T-cell (primary cell): ENCODE measurements around the gene BET1. TPM values are rescaled to one million over a fixed set of nuclear protein-coding genes. Genes with fewer than 3 reads are reported as not detected.
"Not testable (repeated sequence)": the region's sequence is repeated elsewhere in the genome, so short reads cannot be mapped to it uniquely, and the experiment has no call there.

ENCODE experiments used
- ATAC-seq, 4 experiments: fragments of 200-7000 bp in 3 of 4; fragments of 150-1000 bp in 1 of 4; cut with Tn5 transposase; replicated peaks in 1 of 4; 1 replicate in 3 of 4; 2 replicates in 1 of 4; pipeline ENCODE4 v1.10.0; 2021; ENCODE audit warnings: moderate library complexity in 3 of 4, mild to moderate bottlenecking in 2 of 4, moderate number of reproducible peaks in 1 of 4
- CTCF ChIA-PET, 2 donors: fragments of 300-600 bp; sonication (Branson Sonifier 250); formaldehyde crosslinking; loops; one replicate each; lab custom pipeline; 2022; ENCODE audit warnings: antibody characterized with exemption in 2 of 2; lab: Charles Lee
- POLR2A ChIA-PET, 2 donors: fragments of 300-600 bp; sonication (Branson Sonifier 250); formaldehyde crosslinking; loops; one replicate each; lab custom pipeline; 2022; ENCODE audit warnings: antibody characterized with exemption in 2 of 2; lab: Charles Lee
- DNase-seq, 35 experiments: peaks; one replicate each; pipeline versions ENCODE4 v3.0.0 to v3.0.0-alpha.2; 2013 to 2023
- H3K27ac ChIP-seq: one replicate; pipeline ENCODE4 v1.5.1; 2013; ENCODE audit warnings: low read length
- H3K27me3 ChIP-seq, 2 experiments: replicated peaks in 1 of 2; 1 replicate in 1 of 2; 2 replicates in 1 of 2; pipeline versions ENCODE4 v1.6.1 to v1.7.0; 2013; ENCODE audit warnings: low read length in 1 of 2, mixed read lengths in 1 of 2; ENCODE audit not compliant: control insufficient read depth in 2 of 2, insufficient read depth in 2 of 2; ENCODE audit errors: extremely low read depth in 1 of 2
- H3K36me3 ChIP-seq, 2 donors: 1 replicate in 1 of 2; 2 replicates in 1 of 2; pipeline versions ENCODE4 v1.6.1 to v1.7.0; 2013; ENCODE audit warnings: low read length in 1 of 2; ENCODE audit not compliant: control insufficient read depth in 2 of 2, insufficient read depth in 1 of 2; ENCODE audit errors: extremely low read depth in 1 of 2
- H3K4me1 ChIP-seq, 2 experiments: 1 replicate in 1 of 2; 2 replicates in 1 of 2; pipeline versions ENCODE4 v1.6.1 to v1.7.0; 2013; ENCODE audit warnings: low read length in 2 of 2, mixed read lengths in 1 of 2; ENCODE audit not compliant: insufficient read depth in 2 of 2, control insufficient read depth in 1 of 2; ENCODE audit errors: extremely low read depth in 1 of 2
- H3K4me3 ChIP-seq, 2 donors: 1 replicate in 1 of 2; 2 replicates in 1 of 2; pipeline versions ENCODE4 v1.5.1 to v1.7.0; 2013; ENCODE audit warnings: mild to moderate bottlenecking in 2 of 2, low read length in 1 of 2, moderate library complexity in 1 of 2; ENCODE audit not compliant: control insufficient read depth in 1 of 2; ENCODE audit errors: extremely low read depth in 1 of 2
- H3K9me3 ChIP-seq: 2 replicates; pipeline ENCODE4 v1.7.0; 2013
- H3K27ac Mint-ChIP-seq, 2 donors: one replicate each; pipeline ENCODE4 v1.8.0; 2020 to 2021; ENCODE audit warnings: mild to moderate bottlenecking in 2 of 2, mixed read lengths in 2 of 2
- H3K27me3 Mint-ChIP-seq, 2 donors: one replicate each; pipeline ENCODE4 v1.8.0; 2021 to 2022; ENCODE audit warnings: mixed read lengths in 2 of 2
- H3K36me3 Mint-ChIP-seq: one replicate; pipeline ENCODE4 v1.8.0; 2021; ENCODE audit warnings: mixed read lengths
- H3K4me1 Mint-ChIP-seq, 3 donors: one replicate each; pipeline ENCODE4 v1.8.0; 2020 to 2022; ENCODE audit warnings: mixed read lengths in 3 of 3, mild to moderate bottlenecking in 1 of 3
- H3K4me3 Mint-ChIP-seq, 3 donors: one replicate each; pipeline ENCODE4 v1.8.0; 2020 to 2022; ENCODE audit warnings: mild to moderate bottlenecking in 3 of 3, mixed read lengths in 3 of 3, moderate library complexity in 3 of 3
- H3K9me3 Mint-ChIP-seq, 3 donors: one replicate each; pipeline ENCODE4 v1.8.0; 2020 to 2022; ENCODE audit warnings: mixed read lengths in 3 of 3
- WGBS: methylation state at CpG from one replicate; pipeline ENCODE4 v1.1.5; 2013; ENCODE audit warnings: missing lambda C conversion rate; ENCODE audit not compliant: insufficient coverage; 5-methylcytosine and 5-hydroxymethylcytosine counted together
- total RNA-seq, 35 experiments: library from RNA in 6 of 35; stranded (reverse) in 6 of 35; fragments of 120-200 nt in 1 of 35; gene quantifications; one replicate each; pipeline versions ENCODE4 v1.2.1 to v1.2.4 and lab custom pipeline; 2013 to 2026

Gene BET1
- total RNA-seq, 5 donors from 2014 or later (not counting 1 experiment from before 2014, with no cell fraction given), result 11.9 to 27.2 (median 25.4) TPM

- H3K4me3 ChIP-seq, result no peak overlapping the region
- no peak overlapping the region for H3K27ac Mint-ChIP-seq
- ATAC-seq (no peak), DNase-seq (no peak)
- CTCF ChIA-PET, result no interaction called here
- H3K27me3 ChIP-seq, result no peaks in the 10 kb centered on the region
- no peaks in the 10 kb centered on the region for H3K9me3 ChIP-seq
- no peak overlapping the region for H3K4me3 Mint-ChIP-seq
- no peak overlapping the region for H3K27ac ChIP-seq
- no peaks in the 10 kb centered on the region for H3K36me3 ChIP-seq
- H3K36me3 Mint-ChIP-seq, result no peaks in the 10 kb centered on the region
- no peaks in the 10 kb centered on the region for H3K4me1 Mint-ChIP-seq
- H3K27me3 Mint-ChIP-seq, result peaks cover 23 to 29% of the 10 kb centered on the region in 2 donors
- no peaks in the 10 kb centered on the region for H3K9me3 Mint-ChIP-seq
- no peaks in the 10 kb centered on the region for H3K4me1 ChIP-seq
- WGBS, result 36% methylated on average over 3 of the region's 9 CpGs
- POLR2A ChIA-PET, result interaction anchor here in 1 of 2 donors (0.6 kb wide), 1 partner anchor 1613 kb away, joined by 6 read pairs; no protein-coding TSS in a partner anchor
These were observed 35.3 kb upstream of the BET1 start for GRCh38 chr7:94039368-94040035.

GRCh38 chr7:94031865-94032264, 27.7 kb upstream of the BET1 start:
- H3K27ac ChIP-seq, result no peak overlapping the region
- Mint-ChIP-seq H3K27me3 (peaks cover 13 to 27% of the 10 kb centered on the region in 2 donors), H3K4me3 (no peak overlapping the region), H3K4me1 (no peaks in the 10 kb centered on the region), H3K36me3 (no peaks in the 10 kb centered on the region), H3K9me3 (no peaks in the 10 kb centered on the region), H3K27ac (no peak overlapping the region)
- CTCF ChIA-PET, result no interaction called here
- no peak for DNase-seq
- H3K27me3 ChIP-seq, result no peaks in the 10 kb centered on the region
- no peak for ATAC-seq
- POLR2A ChIA-PET, result no interaction called here
- no peaks in the 10 kb centered on the region for H3K4me1 ChIP-seq
- H3K4me3 ChIP-seq, result no peak overlapping the region
- 81% methylated on average over 2 of the region's 2 CpGs for WGBS
- H3K36me3 ChIP-seq, result no peaks in the 10 kb centered on the region
- H3K9me3 ChIP-seq, result no peaks in the 10 kb centered on the region

GRCh38 chr7:94030634-94031033, 26.5 kb upstream of the BET1 start:
- no peaks in the 10 kb centered on the region for H3K36me3 ChIP-seq
- CTCF ChIA-PET, result no interaction called here
- ATAC-seq, result no peak
- no peaks in the 10 kb centered on the region for H3K27me3 ChIP-seq
- H3K4me3 ChIP-seq, result no peak overlapping the region
- no peaks in the 10 kb centered on the region for H3K4me1 ChIP-seq
- Mint-ChIP-seq H3K4me1 (no peaks in the 10 kb centered on the region), H3K9me3 (no peaks in the 10 kb centered on the region), H3K27ac (no peak overlapping the region), H3K36me3 (no peaks in the 10 kb centered on the region), H3K4me3 (no peak overlapping the region), H3K27me3 (peaks cover 17 to 26% of the 10 kb centered on the region in 2 donors)
- POLR2A ChIA-PET, result no interaction called here
- H3K27ac ChIP-seq, result no peak overlapping the region
- WGBS, result 46% methylated on average over 1 of the region's 3 CpGs
- no peak for DNase-seq
- H3K9me3 ChIP-seq, result no peaks in the 10 kb centered on the region

GRCh38 chr7:94029976-94030375, 25.8 kb upstream of the BET1 start:
- no peaks in the 10 kb centered on the region for H3K36me3 Mint-ChIP-seq

GRCh38 chr7:94028768-94029167, 24.6 kb upstream of the BET1 start:
- H3K27me3 Mint-ChIP-seq, result peaks cover 22 to 26% of the 10 kb centered on the region in 2 donors
- H3K4me3 Mint-ChIP-seq, result no peak overlapping the region
- Histone ChIP-seq H3K4me1 (no peaks in the 10 kb centered on the region), H3K27ac (no peak overlapping the region), H3K4me3 (no peak overlapping the region), H3K36me3 (no peaks in the 10 kb centered on the region), H3K9me3 (no peaks in the 10 kb centered on the region), H3K27me3 (no peaks in the 10 kb centered on the region)
- no peaks in the 10 kb centered on the region for H3K9me3 Mint-ChIP-seq
- ChIA-PET POLR2A (no interaction called here), CTCF (no interaction called here)
- no peaks in the 10 kb centered on the region for H3K36me3 Mint-ChIP-seq
- no peak overlapping the region for H3K27ac Mint-ChIP-seq
- no peaks in the 10 kb centered on the region for H3K4me1 Mint-ChIP-seq
- DNase-seq (no peak), ATAC-seq (no peak)
- 78% methylated on average over 1 of the region's 1 CpG for WGBS

More at GRCh38 chr7:94029976-94030375, 25.8 kb upstream of the BET1 start:
- Histone ChIP-seq H3K4me3 (no peak overlapping the region), H3K27ac (no peak overlapping the region), H3K36me3 (no peaks in the 10 kb centered on the region), H3K9me3 (no peaks in the 10 kb centered on the region), H3K27me3 (no peaks in the 10 kb centered on the region), H3K4me1 (no peaks in the 10 kb centered on the region)
- Mint-ChIP-seq H3K9me3 (no peaks in the 10 kb centered on the region), H3K27ac (no peak overlapping the region), H3K4me1 (no peaks in the 10 kb centered on the region), H3K4me3 (no peak overlapping the region), H3K27me3 (peaks cover 18 to 26% of the 10 kb centered on the region in 2 donors)
- ChIA-PET POLR2A (no interaction called here), CTCF (no interaction called here)
- WGBS, result no CpG with 5 or more reads among the region's 3 CpGs
- no peak for ATAC-seq
- DNase-seq, result no peak

- CTCF ChIA-PET, H3K36me3 Mint-ChIP-seq, H3K9me3 Mint-ChIP-seq, DNase-seq, H3K36me3 ChIP-seq, H3K4me3 ChIP-seq, H3K27me3 ChIP-seq, H3K27ac ChIP-seq, H3K27ac Mint-ChIP-seq, H3K4me1 Mint-ChIP-seq, H3K9me3 ChIP-seq, ATAC-seq, H3K4me3 Mint-ChIP-seq, POLR2A ChIA-PET, H3K4me1 ChIP-seq: not testable (repeated sequence)
- no CpG with 5 or more reads among the region's 2 CpGs for WGBS
- peaks cover 21 to 28% of the 10 kb centered on the region in 2 donors for H3K27me3 Mint-ChIP-seq
These were observed 22.5 kb upstream of the BET1 start for GRCh38 chr7:94026619-94027018.
